IMR-90 (cell line): ENCODE results near the gene TTC24. TPM values are rescaled to one million over a fixed set of nuclear protein-coding genes. Genes with fewer than 3 reads are reported as not detected.

Source experiments
- ATAC-seq: fragments of 200-7000 bp; cut with Tn5 transposase; 2 replicates; pipeline ENCODE4 v1.9.1; 2020; ENCODE audit warnings: low read depth, mild to moderate bottlenecking, moderate library complexity
- BruUV-seq: library from RNA; stranded (reverse); fragments of 400-500 nt; replicated peaks from 2 replicates; lab custom pipeline; 2021; lab: Mats Ljungman, UMichigan
- CTCF ChIA-PET: fragments of 300-600 bp; formaldehyde crosslinking; extraction: SDS; loops from one replicate; lab custom pipeline; 2021; ENCODE audit warnings: antibody characterized with exemption; lab: Yijun Ruan, JAX
- POLR2A ChIA-PET: fragments of 300-600 bp; sonication (Branson Sonifier 250); formaldehyde crosslinking; loops from one replicate; lab custom pipeline; 2022; ENCODE audit warnings: antibody characterized with exemption; ENCODE audit not compliant: unreplicated experiment; lab: Charles Lee
- DNase-seq: peaks from one replicate; pipeline ENCODE4 v3.0.0; 2013
- H2AFZ ChIP-seq: replicated peaks from 2 replicates; pipeline ENCODE3; 2013; ENCODE audit warnings: low read length, mild to moderate bottlenecking; ENCODE audit not compliant: poor library complexity
- H2AK5ac ChIP-seq: 2 replicates; pipeline ENCODE4 v1.6.1; 2013; ENCODE audit warnings: low read depth, low read length, inconsistent platforms
- H2AK9ac ChIP-seq: replicated peaks from 2 replicates; pipeline ENCODE3; 2013; ENCODE audit warnings: mild to moderate bottlenecking, low read depth, low read length, moderate library complexity; ENCODE audit not compliant: poor library complexity
- H2BK120ac ChIP-seq: 2 replicates; pipeline ENCODE4 v1.6.1; 2013; ENCODE audit warnings: low read depth, low read length, inconsistent platforms
- H2BK15ac ChIP-seq: 3 replicates; pipeline ENCODE4 v1.6.1; 2013; ENCODE audit warnings: low read depth, low read length, inconsistent platforms
- H2BK20ac ChIP-seq: 2 replicates; pipeline ENCODE4 v1.6.1; 2013; ENCODE audit warnings: low read depth, mild to moderate bottlenecking, inconsistent platforms, low read length, moderate library complexity
- H2BK5ac ChIP-seq: 2 replicates; pipeline ENCODE4 v1.6.1; 2013; ENCODE audit warnings: mild to moderate bottlenecking, low read depth, low read length, inconsistent platforms; ENCODE audit not compliant: poor library complexity, severe bottlenecking
- H3K14ac ChIP-seq: replicated peaks from 2 replicates; pipeline ENCODE4 v1.6.1; 2013; ENCODE audit warnings: low read depth, low read length, inconsistent platforms
- H3K18ac ChIP-seq: 2 replicates; pipeline ENCODE4 v1.6.1; 2013; ENCODE audit warnings: low read depth, low read length, control low read depth
- H3K23ac ChIP-seq: 2 replicates; pipeline ENCODE4 v1.6.1; 2013; ENCODE audit warnings: low read depth, low read length, inconsistent platforms
- H3K27ac ChIP-seq: 2 replicates; pipeline ENCODE4 v1.5.1; 2013; ENCODE audit warnings: mild to moderate bottlenecking, control low read depth, low read length; ENCODE audit not compliant: insufficient read depth
- H3K27me3 ChIP-seq: 2 replicates; pipeline ENCODE4 v1.6.1; 2013; ENCODE audit warnings: low read length; ENCODE audit not compliant: control insufficient read depth, insufficient read depth
- H3K36me3 ChIP-seq: 2 replicates; pipeline ENCODE4 v1.6.1; 2013; ENCODE audit warnings: low read length, mixed read lengths; ENCODE audit not compliant: control insufficient read depth, insufficient read depth
- H3K4ac ChIP-seq: 2 replicates; pipeline ENCODE4 v1.6.1; 2013; ENCODE audit warnings: low read depth, low read length, inconsistent platforms
- H3K4me1 ChIP-seq: 2 replicates; pipeline ENCODE4 v1.6.1; 2013; ENCODE audit warnings: low read length, mixed read lengths; ENCODE audit not compliant: control insufficient read depth, insufficient read depth
- H3K4me2 ChIP-seq: 2 replicates; pipeline ENCODE4 v1.6.1; 2013; ENCODE audit warnings: low read depth, mild to moderate bottlenecking, control low read depth, low read length, moderate library complexity
- H3K4me3 ChIP-seq: 2 replicates; pipeline ENCODE4 v1.5.1; 2013; ENCODE audit warnings: low read depth, mild to moderate bottlenecking, control low read depth, low read length, moderate library complexity; ENCODE audit not compliant: insufficient read depth
- H3K56ac ChIP-seq: 2 replicates; pipeline ENCODE4 v1.6.1; 2013; ENCODE audit warnings: low read length, inconsistent platforms; ENCODE audit not compliant: insufficient read depth; ENCODE audit errors: extremely low read depth
- H3K79me1 ChIP-seq, 2 experiments: 2 replicates each; pipeline ENCODE4 v1.6.1; 2013; ENCODE audit warnings: low read length in 2 of 2, inconsistent platforms in 1 of 2, low read depth in 1 of 2
- H3K9ac ChIP-seq: 2 replicates; pipeline ENCODE4 v1.6.1; 2013; ENCODE audit warnings: low read depth, low read length, control low read depth
- H3K9me1 ChIP-seq: 2 replicates; pipeline ENCODE4 v1.6.1; 2013; ENCODE audit warnings: low read length, inconsistent platforms; ENCODE audit not compliant: insufficient read depth
- H3K9me3 ChIP-seq: 2 replicates; pipeline ENCODE4 v1.6.1; 2013; ENCODE audit warnings: low read length; ENCODE audit not compliant: control insufficient read depth, insufficient read depth
- H4K20me1 ChIP-seq: 2 replicates; pipeline ENCODE4 v1.6.1; 2013; ENCODE audit warnings: low read length, inconsistent platforms; ENCODE audit not compliant: insufficient read depth
- H4K5ac ChIP-seq: 2 replicates; pipeline ENCODE4 v1.6.1; 2013; ENCODE audit warnings: mild to moderate bottlenecking, low read depth, low read length, control low read depth
- H4K8ac ChIP-seq, 2 experiments: 2 replicates each; pipeline ENCODE4 v1.6.1; 2013; ENCODE audit warnings: low read depth in 2 of 2, low read length in 2 of 2, control low read depth in 1 of 2, inconsistent platforms in 1 of 2
- H4K91ac ChIP-seq: 2 replicates; pipeline ENCODE4 v1.6.1; 2013; ENCODE audit warnings: low read depth, low read length, inconsistent platforms; ENCODE audit not compliant: insufficient read depth
- BHLHE40 ChIP-seq: fragments of 150-350 bp; IDR thresholded peaks from 2 replicates; pipeline ENCODE4 v1.6.1; 2016; ENCODE audit warnings: mild to moderate bottlenecking, low read depth, low read length
- MAFK ChIP-seq: IDR thresholded peaks from 2 replicates; pipeline ENCODE4 v1.6.1; 2012; ENCODE audit warnings: low read depth, low read length, improper control_type of control experiment
- MAZ ChIP-seq: IDR thresholded peaks from 2 replicates; pipeline ENCODE4 v1.6.1; 2012; ENCODE audit warnings: low read depth, mild to moderate bottlenecking, low read length, improper control_type of control experiment, moderate library complexity, borderline replicate concordance
- POLR2A ChIP-seq: IDR thresholded peaks from 2 replicates; pipeline ENCODE4 v1.6.1; 2012; ENCODE audit warnings: mild to moderate bottlenecking, low read depth, low read length
- RCOR1 ChIP-seq: IDR thresholded peaks from 2 replicates; pipeline ENCODE4 v1.6.1; 2012; ENCODE audit warnings: mild to moderate bottlenecking, low read length, improper control_type of control experiment; ENCODE audit not compliant: insufficient replicate concordance
- RFX5 ChIP-seq: IDR thresholded peaks from 2 replicates; pipeline ENCODE4 v1.8.0; 2012; ENCODE audit warnings: low read depth, mild to moderate bottlenecking, low read length, moderate library complexity
- WGBS, 2 experiments: methylation state at CpG; one replicate each; pipeline versions ENCODE4 v1.1.5 to v1.1.7; 2013; ENCODE audit warnings: missing lambda C conversion rate in 2 of 2; ENCODE audit not compliant: insufficient read length in 1 of 2; ENCODE audit errors: extremely low coverage in 2 of 2; 5-methylcytosine and 5-hydroxymethylcytosine counted together
- dilution Hi-C: fragments of 300-500 bp; cut with HindIII; formaldehyde crosslinking; loops from one replicate; pipeline ENCODE4 v1.14.3; 2018; ENCODE audit warnings: low sequenced_read_pairs; ENCODE audit not compliant: unreplicated experiment
- in situ Hi-C: fragments of 300-500 bp; cut with MboI; formaldehyde crosslinking; loops from 3 replicates; pipeline ENCODE4 v1.14.3; 2019; ENCODE audit warnings: low sequenced_read_pairs, inconsistent platforms, mixed read lengths
- intact Hi-C: fragments of 100-400 bp; cut with micrococcal nuclease; formaldehyde crosslinking; loops from 2 replicates; pipeline ENCODE4 v1.10.0; 2022
- polyA plus RNA-seq, 3 experiments: library from polyadenylated mRNA; depleted of rRNA; stranded (reverse); fragments of >200 nt; gene quantifications; 2 replicates each; pipeline ENCODE4 v1.2.3, GENCODE V29; 2012; ENCODE audit warnings: low replicate concordance in 1 of 3
- total RNA-seq: library from RNA; depleted of rRNA; stranded (reverse); fragments of >200 nt; gene quantifications from 2 replicates; pipeline ENCODE4 v1.2.3, GENCODE V29; 2012
- TF ChIP-seq, protein P1 (sequence below): fragments of 150-350 bp; IDR thresholded peaks from 2 replicates; pipeline ENCODE4 v1.6.1; 2017; ENCODE audit warnings: mild to moderate bottlenecking, antibody characterized with exemption, low read length, low read depth

TTC24 gene
- total and polyA plus RNA-seq, 2 of the 4 experiments (the other 2 are of a cell fraction): not detected

DNA sequence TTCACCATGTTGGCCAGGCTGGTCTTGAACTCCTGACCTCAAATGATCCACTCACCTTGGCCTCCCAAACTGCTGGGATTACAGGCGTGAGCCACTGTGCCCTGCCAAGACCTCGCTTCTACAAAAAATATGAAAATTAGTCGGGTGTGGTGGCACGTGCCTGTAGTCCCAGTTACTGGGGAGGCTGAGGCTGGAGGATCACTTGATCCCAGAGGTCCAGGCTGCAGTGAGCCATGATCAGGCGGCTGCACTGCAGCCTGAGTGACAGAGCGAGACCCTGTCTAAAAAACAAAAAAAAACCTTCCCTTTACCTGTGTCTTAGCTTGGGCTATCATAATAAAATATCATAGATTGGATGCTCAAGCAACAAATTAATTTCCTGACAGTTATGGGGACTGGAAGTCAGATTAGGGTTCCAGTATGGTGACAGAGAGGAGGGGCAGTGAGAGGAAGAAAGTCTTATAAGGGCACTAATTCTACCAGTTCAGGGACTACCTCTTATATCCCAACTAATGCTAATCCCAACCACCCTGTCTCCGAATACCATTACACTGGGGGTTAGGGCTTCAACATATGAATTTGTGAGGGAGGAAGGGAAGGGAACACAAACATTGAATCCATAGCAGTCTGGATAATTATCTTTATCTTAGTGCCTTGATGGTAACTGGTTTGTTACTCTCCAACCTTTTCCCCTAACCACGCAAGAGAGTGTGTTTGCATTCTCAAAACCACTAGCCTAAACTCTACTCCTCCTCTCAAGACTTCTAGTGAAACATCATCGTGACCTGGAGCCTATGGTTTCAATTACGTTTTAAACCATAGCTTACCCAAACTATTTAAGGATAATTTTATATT is 11.0 kb downstream of the TTC24 start:
- Histone ChIP-seq H3K18ac (no peak overlapping the region), H3K4me3 (no peak overlapping the region), H3K27me3 (peaks cover 8% of the 10 kb centered on the region), H3K9me3 (no peaks in the 10 kb centered on the region), H3K4me2 (no peak overlapping the region), H3K36me3 (peaks cover 10% of the 10 kb centered on the region), H3K56ac (no peak overlapping the region), H2BK5ac (no peak overlapping the region), H3K79me1 (peaks cover 11 to 18% of the 10 kb centered on the region in 2 experiments), H4K20me1 (no peaks in the 10 kb centered on the region), H2AK9ac (no peak overlapping the region), H4K91ac (no peak overlapping the region), H3K23ac (peak overlapping the region; percentile 95; the same call in 1 of the 2 replicates), H3K9ac (no peak overlapping the region), H3K4ac (no peak overlapping the region), H4K8ac (peak overlapping the region; percentile 97 to 100; a peak in 3 of 4 replicates), H3K14ac (no peak overlapping the region), H2AFZ (no peak overlapping the region), H4K5ac (peak overlapping the region; percentile 58; the same call in 1 of the 2 replicates), H3K4me1 (peaks cover 3% of the 10 kb centered on the region; the same call in 1 of the 2 replicates), H2BK20ac (no peak overlapping the region), H3K9me1 (peaks cover 10% of the 10 kb centered on the region), H2AK5ac (0 out of 2 replicates have a peak overlapping the region, but pooled peaks have one; percentile 84), H2BK15ac (no peak overlapping the region), H3K27ac (no peak overlapping the region), H2BK120ac (no peak overlapping the region)
- ATAC-seq: no peak
- dilution Hi-C loops (no loop called here), in situ Hi-C loops (no loop called here), intact Hi-C loops (loop anchor here (5.0 kb wide), 1 partner anchor 108 kb away; no protein-coding TSS in a partner anchor)
- ChIA-PET CTCF (interaction anchor here (1.0 to 1.6 kb wide), 2 partner anchors 18 to 205 kb away, joined by 3 to 5 read pairs; no protein-coding TSS in a partner anchor), POLR2A (interaction anchor here (0.6 kb wide), 1 partner anchor 90 kb away, joined by 8 read pairs; the partner anchor contains the start of gene MEF2D)
- no TSS peak for BruUV-seq
- DNase-seq: no peak
- 95% methylated on average over 3 of the region's 10 CpGs; no CpG with 5 or more reads in 1 of the 2 experiments for WGBS, 2 experiments
- TF ChIP-seq MAZ (no peak), RFX5 (no peak), RCOR1 (no peak), MAFK (no peak), POLR2A (no peak), BHLHE40 (no peak)
- TF ChIP-seq, protein P1, sequence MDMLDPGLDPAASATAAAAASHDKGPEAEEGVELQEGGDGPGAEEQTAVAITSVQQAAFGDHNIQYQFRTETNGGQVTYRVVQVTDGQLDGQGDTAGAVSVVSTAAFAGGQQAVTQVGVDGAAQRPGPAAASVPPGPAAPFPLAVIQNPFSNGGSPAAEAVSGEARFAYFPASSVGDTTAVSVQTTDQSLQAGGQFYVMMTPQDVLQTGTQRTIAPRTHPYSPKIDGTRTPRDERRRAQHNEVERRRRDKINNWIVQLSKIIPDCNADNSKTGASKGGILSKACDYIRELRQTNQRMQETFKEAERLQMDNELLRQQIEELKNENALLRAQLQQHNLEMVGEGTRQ: no peak
